ENCODE data around the gene C12orf75.
"Not testable (repeated sequence)": the region's sequence is repeated elsewhere in the genome, so short reads cannot be mapped to it uniquely, and the experiment has no call there.

The C12orf75 gene

GRCh38 chr12:105337391-105337790 lies 6.9 kb downstream of the C12orf75 start:
- TF ChIP-seq, protein P1, sequence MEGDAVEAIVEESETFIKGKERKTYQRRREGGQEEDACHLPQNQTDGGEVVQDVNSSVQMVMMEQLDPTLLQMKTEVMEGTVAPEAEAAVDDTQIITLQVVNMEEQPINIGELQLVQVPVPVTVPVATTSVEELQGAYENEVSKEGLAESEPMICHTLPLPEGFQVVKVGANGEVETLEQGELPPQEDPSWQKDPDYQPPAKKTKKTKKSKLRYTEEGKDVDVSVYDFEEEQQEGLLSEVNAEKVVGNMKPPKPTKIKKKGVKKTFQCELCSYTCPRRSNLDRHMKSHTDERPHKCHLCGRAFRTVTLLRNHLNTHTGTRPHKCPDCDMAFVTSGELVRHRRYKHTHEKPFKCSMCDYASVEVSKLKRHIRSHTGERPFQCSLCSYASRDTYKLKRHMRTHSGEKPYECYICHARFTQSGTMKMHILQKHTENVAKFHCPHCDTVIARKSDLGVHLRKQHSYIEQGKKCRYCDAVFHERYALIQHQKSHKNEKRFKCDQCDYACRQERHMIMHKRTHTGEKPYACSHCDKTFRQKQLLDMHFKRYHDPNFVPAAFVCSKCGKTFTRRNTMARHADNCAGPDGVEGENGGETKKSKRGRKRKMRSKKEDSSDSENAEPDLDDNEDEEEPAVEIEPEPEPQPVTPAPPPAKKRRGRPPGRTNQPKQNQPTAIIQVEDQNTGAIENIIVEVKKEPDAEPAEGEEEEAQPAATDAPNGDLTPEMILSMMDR (IDR thresholded peaks at IDR 0.05; ENCODE audit: poor library complexity, severe bottlenecking): no peak
- no peak overlapping the region for H3K4me3 ChIP-seq (ENCODE audit: severe bottlenecking)
- H3K36me3 ChIP-seq (ENCODE audit: low read depth): no peaks in the 10 kb centered on the region; the same call in 1 of the 2 replicates
- peaks cover 2% of the 10 kb centered on the region for H3K9me3 ChIP-seq (ENCODE audit: severe bottlenecking)
- no peaks in the 10 kb centered on the region for H3K27me3 ChIP-seq (ENCODE audit: insufficient read depth, poor library complexity, severe bottlenecking)
- no peak for ATAC-seq (ENCODE audit: low read depth)
- no peak overlapping the region for H3K27ac ChIP-seq (ENCODE audit: poor library complexity, severe bottlenecking)
- peaks cover 19% of the 10 kb centered on the region for H3K4me1 ChIP-seq (ENCODE audit: insufficient read depth, poor library complexity, severe bottlenecking)
- DNase-seq (ENCODE audit: low spot score): no peak

- no peak overlapping the region for H3K4me3 ChIP-seq (ENCODE audit: severe bottlenecking)
- peaks cover 9% of the 10 kb centered on the region for H3K4me1 ChIP-seq (ENCODE audit: insufficient read depth, poor library complexity, severe bottlenecking)
- H3K27me3 ChIP-seq (ENCODE audit: insufficient read depth, poor library complexity, severe bottlenecking): no peaks in the 10 kb centered on the region
- TF ChIP-seq, protein P1 (IDR thresholded peaks at IDR 0.05; ENCODE audit: poor library complexity, severe bottlenecking): no peak
- H3K36me3 ChIP-seq (ENCODE audit: low read depth): peaks cover 6% of the 10 kb centered on the region; the same call in 1 of the 2 replicates
- ATAC-seq (ENCODE audit: low read depth) (no peak), DNase-seq (ENCODE audit: low spot score) (no peak)
- H3K9me3 ChIP-seq (ENCODE audit: severe bottlenecking): peaks cover 2% of the 10 kb centered on the region
- no peak overlapping the region for H3K27ac ChIP-seq (ENCODE audit: poor library complexity, severe bottlenecking)
These were observed 8.5 kb downstream of the C12orf75 start for GRCh38 chr12:105338966-105339365.

- DNase-seq (ENCODE audit: low spot score): no peak
These were observed 10.5 kb downstream of the C12orf75 start for GRCh38 chr12:105341010-105341409.

GRCh38 chr12:105341620-105342019 lies 11.1 kb downstream of the C12orf75 start:
- H3K4me3 ChIP-seq (ENCODE audit: severe bottlenecking); ATAC-seq (ENCODE audit: low read depth); H3K9me3 ChIP-seq (ENCODE audit: severe bottlenecking); H3K27me3 ChIP-seq (ENCODE audit: insufficient read depth, poor library complexity, severe bottlenecking); H3K4me1 ChIP-seq (ENCODE audit: insufficient read depth, poor library complexity, severe bottlenecking); H3K36me3 ChIP-seq (ENCODE audit: low read depth); DNase-seq (ENCODE audit: low spot score): not testable (repeated sequence)
- peak overlapping the region; percentile 25 for H3K27ac ChIP-seq (ENCODE audit: poor library complexity, severe bottlenecking)

More at GRCh38 chr12:105341010-105341409, 10.5 kb downstream of the C12orf75 start:
- Histone ChIP-seq H3K27ac (ENCODE audit: poor library complexity, severe bottlenecking) (peak overlapping the region; percentile 25), H3K9me3 (ENCODE audit: severe bottlenecking) (peaks cover 2% of the 10 kb centered on the region), H3K4me1 (ENCODE audit: insufficient read depth, poor library complexity, severe bottlenecking) (no peaks in the 10 kb centered on the region), H3K36me3 (ENCODE audit: low read depth) (peaks cover 6% of the 10 kb centered on the region; the same call in 1 of the 2 replicates), H3K4me3 (ENCODE audit: severe bottlenecking) (no peak overlapping the region), H3K27me3 (ENCODE audit: insufficient read depth, poor library complexity, severe bottlenecking) (no peaks in the 10 kb centered on the region)
- TF ChIP-seq, protein P1 (IDR thresholded peaks at IDR 0.05; ENCODE audit: poor library complexity, severe bottlenecking): no peak
- ATAC-seq (ENCODE audit: low read depth): peak; percentile 44; the same call in 1 of the 3 replicates

DNA sequence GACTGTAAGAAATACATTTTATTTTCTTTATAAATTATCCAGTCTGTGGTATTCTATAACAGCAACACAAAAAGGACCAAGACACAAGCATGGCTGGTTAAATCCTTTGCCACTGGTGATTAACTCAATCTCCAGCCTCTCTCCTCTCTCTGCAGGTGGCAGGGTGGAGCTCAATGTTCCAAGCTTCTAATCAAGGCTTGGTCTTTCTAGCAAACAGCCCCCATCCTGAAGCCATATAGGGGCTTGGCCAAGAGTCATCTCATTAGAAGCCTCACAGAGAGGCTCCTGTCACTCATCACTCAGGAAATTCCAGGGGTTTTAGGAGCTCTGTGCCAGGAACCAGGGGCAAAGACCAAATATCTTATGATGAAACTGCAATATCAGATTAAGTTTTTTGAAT lies 12.0 kb downstream of the C12orf75 start:
- no peak for DNase-seq (ENCODE audit: low spot score)
- Histone ChIP-seq H3K27me3 (ENCODE audit: insufficient read depth, poor library complexity, severe bottlenecking) (no peaks in the 10 kb centered on the region), H3K4me3 (ENCODE audit: severe bottlenecking) (no peak overlapping the region)

More for the DNA sequence above, 12.0 kb downstream of the C12orf75 start:
- Histone ChIP-seq H3K4me1 (ENCODE audit: insufficient read depth, poor library complexity, severe bottlenecking) (no peaks in the 10 kb centered on the region), H3K36me3 (ENCODE audit: low read depth) (peaks cover 6% of the 10 kb centered on the region; the same call in 1 of the 2 replicates), H3K9me3 (ENCODE audit: severe bottlenecking) (peaks cover 2% of the 10 kb centered on the region), H3K27ac (ENCODE audit: poor library complexity, severe bottlenecking) (no peak overlapping the region)
- no peak for ATAC-seq (ENCODE audit: low read depth)
- TF ChIP-seq, protein P1 (IDR thresholded peaks at IDR 0.05; ENCODE audit: poor library complexity, severe bottlenecking): no peak

Data from RWPE2 (cell line).